ENCODE results near the gene CELF2.

- TF ChIP-seq CTCF (tag by site-specific recombination; IDR thresholded peaks at IDR 0.05) (no peak), ZNF768 (tag by site-specific recombination; IDR thresholded peaks at IDR 0.05) (no peak), ZNF521 (tag by site-specific recombination; IDR thresholded peaks at IDR 0.05) (no peak), ZNF585B (tag by site-specific recombination; IDR thresholded peaks at IDR 0.05) (no peak), GLIS1 (tag by site-specific recombination; IDR thresholded peaks at IDR 0.05) (no peak), ZBTB10 (tag by site-specific recombination; IDR thresholded peaks at IDR 0.05) (no peak), ZNF184 (tag by site-specific recombination; IDR thresholded peaks at IDR 0.05) (no peak), SALL2 (tag by site-specific recombination; IDR thresholded peaks at IDR 0.05; ENCODE audit: borderline replicate concordance) (no peak), ZNF248 (tag by site-specific recombination; IDR thresholded peaks at IDR 0.05) (no peak), ZBTB8A (tag by site-specific recombination; IDR thresholded peaks at IDR 0.05) (no peak), ZNF140 (tag by site-specific recombination; IDR thresholded peaks at IDR 0.05) (no peak), YY1 (tag by site-specific recombination; IDR thresholded peaks at IDR 0.05) (no peak), ZSCAN4 (tag by site-specific recombination; IDR thresholded peaks at IDR 0.05) (no peak), ZBTB20 (tag by site-specific recombination; IDR thresholded peaks at IDR 0.05) (no peak)
These were observed 18.8 kb downstream of the CELF2 start for GRCh38 chr10:11036424-11037011.
